ENCODE measurements around the gene PAK5. TPM values are rescaled to one million over a fixed set of nuclear protein-coding genes. Genes with fewer than 3 reads are reported as not detected.

PAK5 gene
- total and polyA plus RNA-seq, 2 of the 13 experiments (the other 11 are each of a cell fraction or from before 2014, with no cell fraction given): not detected

GRCh38 chr20:9565910-9566550, 272.8 kb downstream of the PAK5 start:
- in situ Hi-C loops (cut with HindIII; ENCODE audit: extremely low pct_ligation_motif_present, low pct_unique_long_range_greater_than_20kb) (no loop called here), intact Hi-C loops (cut with micrococcal nuclease; ENCODE audit: unreplicated experiment) (no loop called here)
- POLR2A ChIA-PET: no interaction called here
- BruUV-seq (replicated peaks): no TSS peak
- no peaks in the 10 kb centered on the region for H3K79me2 ChIP-seq (ENCODE audit: insufficient read depth, low read length)
- no peaks in the 10 kb centered on the region for H3K9me3 ChIP-seq (ENCODE audit: low read length)
- DNase-seq (ENCODE audit: low spot score): no peak
- no peak overlapping the region for H3K4me2 ChIP-seq (ENCODE audit: low read depth, low read length)
- H3K9ac ChIP-seq (ENCODE audit: insufficient read depth, low read depth, low read length): no peak overlapping the region
- no peaks in the 10 kb centered on the region for H3K4me1 ChIP-seq (ENCODE audit: insufficient read depth, low read length)
- no peaks in the 10 kb centered on the region for H3K36me3 ChIP-seq (replicated peaks in 1 of 2; ENCODE audit: control insufficient read depth in 1 of 2, insufficient read depth in 2 of 2, low read length in 2 of 2)
- ATAC-seq: no peak; the same call in 2 of the 3 replicates
- H2AFZ ChIP-seq (ENCODE audit: low read length): no peak overlapping the region
- FAIRE-seq: no peak
- no peaks in the 10 kb centered on the region; a peak in 2 of 5 replicates for H3K27me3 ChIP-seq (ENCODE audit: control insufficient read depth in 1 of 2, insufficient read depth in 2 of 2, low read length in 2 of 2)
- no peak overlapping the region for H3K27ac ChIP-seq (ENCODE audit: extremely low read length, insufficient read depth, low read length)
- CTCF ChIA-PET (ENCODE audit: low intra/inter-chr PET ratio, low total read pairs): no interaction called here
- no peak overlapping the region for H3K4me3 ChIP-seq (replicated peaks in 1 of 3; ENCODE audit: insufficient read depth in 1 of 3, low read depth in 2 of 3, low read length in 3 of 3)
- H4K20me1 ChIP-seq (ENCODE audit: insufficient read depth, low read length): no peaks in the 10 kb centered on the region
- WGBS (ENCODE audit: low lambda C conversion rate): 16% methylated on average over 20 of the region's 20 CpGs
- no peak for TF ChIP-seq GATA4 (IDR thresholded peaks at IDR 0.05; ENCODE audit: borderline replicate concordance, low read depth)
- TF ChIP-seq SRSF1 (optimal IDR thresholded peaks at IDR 0.05; ENCODE audit: low read depth, low read length): no peak
- no peak for TF ChIP-seq RCOR2 (CRISPR knock-in tag; IDR thresholded peaks at IDR 0.05)
- TF ChIP-seq POGZ (CRISPR knock-in tag; IDR thresholded peaks at IDR 0.05): no peak
- no peak for TF ChIP-seq ZNF124 (CRISPR knock-in tag; IDR thresholded peaks at IDR 0.05)
- TF ChIP-seq POLR2A (IDR thresholded peaks at IDR 0.05; ENCODE audit: insufficient read depth in 1 of 2, low read depth in 2 of 2, low read length in 2 of 2): no peak
- TF ChIP-seq HDAC1 (CRISPR knock-in tag; IDR thresholded peaks at IDR 0.05): no peak
- TF ChIP-seq REST (IDR thresholded peaks at IDR 0.05; ENCODE audit: borderline replicate concordance in 1 of 2, low read depth in 1 of 2, low read length in 2 of 2): no peak
- no peak for TF ChIP-seq TCF12 (IDR thresholded peaks at IDR 0.05)
- TF ChIP-seq TCF12 (CRISPR knock-in tag; IDR thresholded peaks at IDR 0.05): no peak
- TF ChIP-seq ZNF3 (CRISPR knock-in tag; IDR thresholded peaks at IDR 0.05): no peak
- no peak for TF ChIP-seq ZNF773 (CRISPR knock-in tag; IDR thresholded peaks at IDR 0.05; ENCODE audit: borderline replicate concordance)
- no peak for TF ChIP-seq AFF4 (CRISPR knock-in tag; IDR thresholded peaks at IDR 0.05)
- TF ChIP-seq ZNF280B (CRISPR knock-in tag; IDR thresholded peaks at IDR 0.05; ENCODE audit: borderline replicate concordance): no peak
- no peak for TF ChIP-seq ZNF576 (CRISPR knock-in tag; IDR thresholded peaks at IDR 0.05)
- no peak for TF ChIP-seq AHR (CRISPR knock-in tag; IDR thresholded peaks at IDR 0.05)
